Testis (tissue), 3 donors: ENCODE data around the gene TLK1. TPM values are rescaled to one million over a fixed set of nuclear protein-coding genes. Genes with fewer than 3 reads are reported as not detected.

Experiments
- DNase-seq: peaks from one replicate; pipeline ENCODE4 v3.0.0-alpha.2; 2019
- H3K27ac ChIP-seq, 2 donors: fragments of 200-600 bp; sonication (generic); one replicate each; pipeline ENCODE4 v1.5.1; 2019
- H3K27me3 ChIP-seq: fragments of 200-600 bp; sonication (generic); one replicate; pipeline ENCODE4 v1.5.1; 2019
- H3K36me3 ChIP-seq: fragments of 200-600 bp; sonication (generic); one replicate; pipeline ENCODE4 v1.5.1; 2017; ENCODE audit warnings: low read depth; ENCODE audit errors: missing control alignments
- H3K4me1 ChIP-seq: fragments of 200-600 bp; sonication (generic); one replicate; pipeline ENCODE4 v1.5.1; 2019
- H3K4me3 ChIP-seq, 2 donors: fragments of 200-600 bp; sonication (generic); one replicate each; pipeline ENCODE4 v1.5.1; 2017 to 2019
- H3K9me3 ChIP-seq: fragments of 200-600 bp; sonication (generic); one replicate; pipeline ENCODE4 v1.5.1; 2017
- CTCF ChIP-seq, 3 experiments: fragments of 450-650 bp in 2 of 3; fragments of 200-600 bp in 1 of 3; sonication (generic) in 1 of 3; IDR thresholded peaks; one replicate each; pipeline ENCODE4 v1.5.1; 2016 to 2019; ENCODE audit warnings: antibody characterized with exemption in 3 of 3, mild to moderate bottlenecking in 2 of 3, moderate library complexity in 1 of 3
- POLR2A ChIP-seq: fragments of 450-650 bp; IDR thresholded peaks from one replicate; pipeline ENCODE4 v1.6.1; 2017; ENCODE audit warnings: antibody characterized with exemption, mild to moderate bottlenecking, moderate library complexity
- WGBS, 2 donors: methylation state at CpG; one replicate each; pipeline ENCODE4 v1.1.5; 2018; 5-methylcytosine and 5-hydroxymethylcytosine counted together
- intact Hi-C: fragments of 100-400 bp; cut with DNase I; formaldehyde crosslinking; loops from one replicate; pipeline ENCODE4 v1.15.1; 2023; ENCODE audit warnings: low total_unique reads
- polyA plus RNA-seq: library from polyadenylated mRNA; stranded (reverse); fragments of 350-450 nt; fragmentation: Illumina TruSeq; extraction: RNeasy Lipid Tissue Mini Kit (QIAGEN cat#74804); gene quantifications from one replicate; pipeline ENCODE4 v1.2.3, GENCODE V29; 2014; ENCODE audit warnings: low read depth, low replicate concordance; ENCODE audit not compliant: insufficient read depth
- total RNA-seq, 2 donors: library from RNA; depleted of rRNA; stranded (reverse); fragments of >200 nt; gene quantifications; one replicate each; pipeline ENCODE4 v1.2.3, GENCODE V29; 2016

TLK1 gene
- total and polyA plus RNA-seq, 3 donors from 2014 or later: 36.8 to 112 (median 110) TPM

- Histone ChIP-seq H3K4me1 (peaks cover 17% of the 10 kb centered on the region), H3K27ac (peak overlapping the region in 1 of 2 donors; percentile 11), H3K36me3 (no peaks in the 10 kb centered on the region), H3K9me3 (no peaks in the 10 kb centered on the region), H3K4me3 (no peak overlapping the region), H3K27me3 (no peaks in the 10 kb centered on the region)
- 57 to 58% methylated on average over 2 of the region's 2 CpGs for WGBS, 2 donors
- DNase-seq: no peak
- TF ChIP-seq POLR2A: no peak
- TF ChIP-seq CTCF (IDR thresholded peaks at IDR 0.05): no peak
- intact Hi-C loops: no loop called here
Measured at GRCh38 chr2:171147081-171147480, 13.6 kb downstream of the TLK1 start.

- intact Hi-C loops: no loop called here
- Histone ChIP-seq H3K36me3 (no peaks in the 10 kb centered on the region), H3K9me3 (no peaks in the 10 kb centered on the region), H3K4me3 (no peak overlapping the region), H3K27ac (peak overlapping the region in 1 of 2 donors; percentile 11), H3K27me3 (no peaks in the 10 kb centered on the region), H3K4me1 (peaks cover 17% of the 10 kb centered on the region)
- no peak for DNase-seq
- TF ChIP-seq CTCF (IDR thresholded peaks at IDR 0.05) (no peak), POLR2A (no peak)
- 61 to 67% methylated on average over 1 of the region's 1 CpG for WGBS, 2 donors
Measured at GRCh38 chr2:171146633-171147032, 14.1 kb downstream of the TLK1 start.

GRCh38 chr2:171146071-171146470 is 14.6 kb downstream of the TLK1 start:
- 78 to 79% methylated on average over 2 of the region's 2 CpGs for WGBS, 2 donors
- TF ChIP-seq POLR2A (no peak), CTCF (IDR thresholded peaks at IDR 0.05) (no peak)
- H3K27ac ChIP-seq: peak overlapping the region in 1 of 2 donors; percentile 11
- H3K27me3 ChIP-seq: no peaks in the 10 kb centered on the region
- H3K9me3 ChIP-seq: no peaks in the 10 kb centered on the region
- H3K36me3 ChIP-seq: no peaks in the 10 kb centered on the region
- no peak overlapping the region for H3K4me3 ChIP-seq
- intact Hi-C loops: no loop called here
- DNase-seq: no peak
- H3K4me1 ChIP-seq: peaks cover 20% of the 10 kb centered on the region

GRCh38 chr2:171143670-171144062 is 17.0 kb downstream of the TLK1 start:
- Histone ChIP-seq H3K9me3 (no peaks in the 10 kb centered on the region), H3K36me3 (no peaks in the 10 kb centered on the region), H3K4me3 (no peak overlapping the region), H3K27me3 (no peaks in the 10 kb centered on the region), H3K27ac (peak overlapping the region in 1 of 2 donors; percentile 23), H3K4me1 (peaks cover 21% of the 10 kb centered on the region)
- WGBS, 2 donors: 69 to 87% methylated on average over 2 of the region's 2 CpGs
- TF ChIP-seq CTCF (IDR thresholded peaks at IDR 0.05): no peak
- no peak for TF ChIP-seq POLR2A
- DNase-seq: no peak
- intact Hi-C loops: no loop called here

GRCh38 chr2:171142398-171142797 is 18.3 kb downstream of the TLK1 start:
- no peak for TF ChIP-seq CTCF (IDR thresholded peaks at IDR 0.05)
- TF ChIP-seq POLR2A: no peak
- WGBS, 2 donors: 57 to 67% methylated on average over 3 of the region's 3 CpGs
- H3K4me3 ChIP-seq: no peak overlapping the region
- DNase-seq: no peak
- no peak overlapping the region for H3K27ac ChIP-seq
- H3K27me3 ChIP-seq: no peaks in the 10 kb centered on the region
- H3K9me3 ChIP-seq: no peaks in the 10 kb centered on the region
- peaks cover 21% of the 10 kb centered on the region for H3K4me1 ChIP-seq
- H3K36me3 ChIP-seq: no peaks in the 10 kb centered on the region
- intact Hi-C loops: no loop called here
